IPS DF 6.9 (cell line): ENCODE data around the gene SHISA9.

ENCODE experiments used
- DNase-seq: peaks from one replicate; pipeline ENCODE4 v3.0.0-alpha.2; 2013; ENCODE audit warnings: low read depth, low spot score
- H3K27ac ChIP-seq: one replicate; pipeline ENCODE4 v1.5.1; 2013; ENCODE audit warnings: low read length, control low read depth
- H3K27me3 ChIP-seq: 2 replicates; pipeline ENCODE4 v1.6.1; 2013; ENCODE audit warnings: mild to moderate bottlenecking, low read length; ENCODE audit not compliant: control insufficient read depth, insufficient read depth
- H3K36me3 ChIP-seq: 2 replicates; pipeline ENCODE4 v1.6.1; 2013; ENCODE audit warnings: low read length; ENCODE audit not compliant: control insufficient read depth, insufficient read depth
- H3K4me1 ChIP-seq: 2 replicates; pipeline ENCODE4 v1.6.1; 2013; ENCODE audit warnings: low read length; ENCODE audit not compliant: control insufficient read depth, insufficient read depth
- H3K4me3 ChIP-seq: 2 replicates; pipeline ENCODE4 v1.5.1; 2013; ENCODE audit warnings: mild to moderate bottlenecking, low read length
- H3K9me3 ChIP-seq: 2 replicates; pipeline ENCODE4 v1.6.1; 2013; ENCODE audit warnings: low read length, inconsistent platforms; ENCODE audit not compliant: control insufficient read depth, insufficient read depth
- WGBS: extraction: QIAGEN DNeasy Blood & Tissue Kit; methylation state at CpG from one replicate; pipeline ENCODE4 v1.1.7; 2013; ENCODE audit warnings: mixed read lengths, missing lambda C conversion rate; ENCODE audit not compliant: insufficient read length, insufficient coverage; 5-methylcytosine and 5-hydroxymethylcytosine counted together

SHISA9 gene

DNA sequence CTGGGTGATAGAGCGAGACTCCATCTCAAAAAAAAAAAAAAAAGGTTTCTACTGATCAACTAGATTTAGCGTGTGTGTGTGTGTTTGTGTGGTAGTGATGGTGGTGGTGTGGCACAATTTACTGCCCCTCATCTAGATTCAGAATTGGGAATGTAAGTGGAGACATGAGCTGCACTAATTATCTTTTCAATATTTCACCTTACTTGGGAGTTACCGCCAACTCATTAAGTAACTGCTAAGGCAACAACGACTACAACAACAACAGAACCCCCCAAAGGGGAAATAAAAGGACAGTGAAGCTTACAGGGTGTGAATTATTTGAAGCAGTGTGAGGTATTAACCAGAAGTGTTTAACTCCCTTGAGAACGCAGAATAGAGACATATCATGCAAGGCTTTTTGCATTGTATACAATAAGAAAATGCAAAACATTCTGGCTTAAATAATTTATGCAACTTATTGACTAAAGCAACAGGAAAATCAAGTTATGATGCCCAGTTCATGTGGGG, 180.5 kb downstream of the SHISA9 start:
- Histone ChIP-seq H3K27me3 (no peaks in the 10 kb centered on the region), H3K36me3 (no peaks in the 10 kb centered on the region), H3K27ac (no peak overlapping the region), H3K9me3 (no peaks in the 10 kb centered on the region), H3K4me3 (no peak overlapping the region), H3K4me1 (no peaks in the 10 kb centered on the region)
- no CpG with 5 or more reads among the region's 5 CpGs for WGBS
- DNase-seq = no peak

DNA sequence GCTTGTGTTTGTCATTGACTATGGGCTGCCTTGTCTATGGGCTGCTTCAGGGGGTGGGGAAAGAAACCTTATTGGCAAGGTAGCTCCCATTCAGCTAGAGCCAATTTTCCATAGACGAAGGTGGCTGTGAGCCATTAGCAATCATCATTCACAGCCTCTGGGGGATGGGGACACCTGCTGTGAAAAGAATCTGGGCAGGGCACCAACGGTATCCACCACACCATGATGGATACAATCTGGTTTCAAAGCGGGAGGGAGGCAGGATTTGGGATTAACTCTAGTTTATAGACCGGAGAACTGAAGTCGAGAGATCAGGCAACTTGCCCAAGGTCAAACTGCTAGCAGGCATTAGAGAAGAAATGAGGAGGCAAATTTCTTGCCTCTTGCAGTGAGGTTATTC, 182.3 kb downstream of the SHISA9 start:
- Histone ChIP-seq H3K4me1 (no peaks in the 10 kb centered on the region), H3K9me3 (no peaks in the 10 kb centered on the region), H3K27ac (no peak overlapping the region), H3K36me3 (no peaks in the 10 kb centered on the region), H3K4me3 (no peak overlapping the region), H3K27me3 (no peaks in the 10 kb centered on the region)
- no CpG with 5 or more reads among the region's 5 CpGs for WGBS
- DNase-seq = no peak

DNA sequence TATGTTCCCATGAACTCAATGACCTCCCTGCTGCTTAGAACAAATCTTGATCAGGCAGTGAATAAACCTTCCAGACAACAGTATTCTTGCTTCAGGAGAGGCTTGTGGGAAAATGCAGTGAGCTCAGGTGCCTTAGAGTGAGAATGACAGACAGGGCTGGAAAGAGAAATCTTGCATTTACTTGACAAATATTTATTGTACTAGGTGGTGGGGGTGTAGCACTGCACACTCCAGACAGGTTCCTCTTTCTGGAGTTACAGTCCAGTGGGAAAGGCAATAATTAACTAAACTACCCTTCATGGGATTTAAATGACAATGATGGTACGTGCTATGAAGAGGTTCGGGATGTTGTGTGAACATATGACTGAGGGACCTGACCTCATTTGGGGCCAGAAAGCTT, 182.9 kb downstream of the SHISA9 start:
- DNase-seq = no peak
- H3K9me3 ChIP-seq = no peaks in the 10 kb centered on the region
- H3K4me1 ChIP-seq = no peaks in the 10 kb centered on the region
- no peaks in the 10 kb centered on the region for H3K36me3 ChIP-seq
- no peak overlapping the region for H3K4me3 ChIP-seq
- H3K27ac ChIP-seq = no peak overlapping the region
- H3K27me3 ChIP-seq = no peaks in the 10 kb centered on the region
- WGBS = no CpG with 5 or more reads among the region's 2 CpGs

DNA sequence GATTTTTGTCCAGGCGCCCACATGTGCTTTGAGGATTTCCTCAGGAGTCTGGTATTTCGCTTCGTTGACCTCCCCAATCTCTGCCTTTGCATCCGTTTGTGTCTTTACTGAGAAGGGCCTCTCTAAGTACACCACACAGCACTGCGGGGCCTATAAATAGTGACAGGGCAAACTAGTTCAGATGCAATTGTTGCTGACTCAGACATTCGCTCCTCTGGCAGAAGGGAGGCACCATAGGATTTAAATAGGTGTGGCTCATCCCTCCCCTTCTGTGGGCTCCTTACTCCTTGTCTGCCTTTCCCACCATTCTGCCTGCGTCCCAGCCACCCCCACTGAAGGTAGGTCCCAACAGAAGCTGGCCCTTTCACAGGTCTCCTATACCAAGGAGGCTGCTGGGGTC, 192.3 kb downstream of the SHISA9 start:
- WGBS = no CpG with 5 or more reads among the region's 7 CpGs
- H3K27me3 ChIP-seq = no peaks in the 10 kb centered on the region
- no peak overlapping the region for H3K4me3 ChIP-seq
- peaks cover 2% of the 10 kb centered on the region; the same call in 1 of the 2 replicates for H3K4me1 ChIP-seq
- H3K36me3 ChIP-seq = no peaks in the 10 kb centered on the region
- no peak overlapping the region for H3K27ac ChIP-seq
- H3K9me3 ChIP-seq = no peaks in the 10 kb centered on the region
- no peak for DNase-seq

DNA sequence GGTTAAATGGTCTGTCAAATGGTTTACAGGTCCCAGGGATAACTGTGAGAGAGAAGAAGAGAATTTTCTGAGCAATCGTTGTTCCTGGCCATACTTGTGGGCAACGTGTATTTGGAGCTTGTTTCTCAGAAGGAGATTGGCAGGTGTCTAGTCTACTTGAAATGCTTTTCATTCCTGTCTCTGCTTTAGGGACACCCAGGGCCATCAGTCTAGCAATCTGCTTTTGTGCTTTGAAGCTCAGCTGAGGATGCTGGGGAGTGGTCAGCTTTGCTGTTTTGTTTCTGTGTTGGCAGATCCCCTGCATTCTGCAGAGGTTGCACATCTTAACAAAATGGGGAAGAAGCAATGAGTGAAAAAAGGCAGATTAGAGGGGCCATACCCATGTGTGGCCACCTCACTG, 193.7 kb downstream of the SHISA9 start:
- Histone ChIP-seq H3K9me3 (no peaks in the 10 kb centered on the region), H3K27me3 (no peaks in the 10 kb centered on the region), H3K36me3 (no peaks in the 10 kb centered on the region), H3K4me3 (no peak overlapping the region), H3K27ac (no peak overlapping the region), H3K4me1 (peaks cover 4% of the 10 kb centered on the region; the same call in 1 of the 2 replicates)
- DNase-seq = no peak
- no CpG with 5 or more reads among the region's 2 CpGs for WGBS

DNA sequence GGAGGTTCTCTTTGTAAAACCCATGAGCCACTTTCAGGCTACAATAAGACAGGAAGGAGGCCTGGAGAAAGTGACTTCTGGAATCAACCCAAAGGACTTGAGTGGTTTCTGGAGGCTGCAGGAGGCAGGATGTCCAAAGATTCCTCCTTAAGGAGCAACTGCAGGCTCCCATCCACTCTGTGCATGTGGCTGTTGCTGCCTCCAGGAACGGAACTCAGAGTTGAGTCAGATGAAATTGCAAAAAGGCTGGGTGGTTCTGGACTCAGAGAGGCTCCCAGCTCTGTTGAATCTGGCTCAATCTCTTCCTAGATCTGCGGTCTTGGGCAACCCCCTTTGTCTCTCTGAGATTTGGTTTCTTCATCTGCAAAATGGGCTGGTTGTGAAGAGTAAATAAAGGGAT, 197.1 kb downstream of the SHISA9 start:
- Histone ChIP-seq H3K9me3 (no peaks in the 10 kb centered on the region), H3K27ac (no peak overlapping the region), H3K4me3 (no peak overlapping the region), H3K4me1 (peaks cover 4% of the 10 kb centered on the region; the same call in 1 of the 2 replicates), H3K27me3 (no peaks in the 10 kb centered on the region), H3K36me3 (no peaks in the 10 kb centered on the region)
- DNase-seq = no peak
- WGBS = no CpG with 5 or more reads among the region's 2 CpGs

DNA sequence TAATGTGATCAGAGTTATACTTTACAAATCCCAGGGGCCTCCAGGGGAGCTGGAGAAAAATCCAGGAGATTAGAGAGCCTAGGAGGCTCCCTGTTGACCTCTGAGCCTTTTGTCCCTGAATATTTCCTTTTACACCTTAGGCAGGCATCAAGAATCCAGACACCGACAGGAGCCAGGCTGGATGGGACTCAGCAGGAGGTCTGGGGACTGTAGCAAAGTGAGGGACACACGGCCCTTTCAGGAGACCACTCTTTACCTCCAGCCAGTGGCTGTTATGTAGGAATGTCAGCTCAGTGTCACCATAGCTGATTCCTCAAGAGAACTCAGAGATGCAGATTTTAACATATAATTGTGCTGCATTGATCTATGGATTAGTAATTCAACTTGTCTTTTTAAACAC, 198.4 kb downstream of the SHISA9 start:
- WGBS = no CpG with 5 or more reads among the region's 2 CpGs
- DNase-seq = no peak
- Histone ChIP-seq H3K4me1 (0 out of 2 replicates have a peak, but pooled peaks cover 2% of the 10 kb centered on the region), H3K27ac (no peak overlapping the region), H3K9me3 (no peaks in the 10 kb centered on the region), H3K4me3 (no peak overlapping the region), H3K36me3 (no peaks in the 10 kb centered on the region), H3K27me3 (no peaks in the 10 kb centered on the region)

DNA sequence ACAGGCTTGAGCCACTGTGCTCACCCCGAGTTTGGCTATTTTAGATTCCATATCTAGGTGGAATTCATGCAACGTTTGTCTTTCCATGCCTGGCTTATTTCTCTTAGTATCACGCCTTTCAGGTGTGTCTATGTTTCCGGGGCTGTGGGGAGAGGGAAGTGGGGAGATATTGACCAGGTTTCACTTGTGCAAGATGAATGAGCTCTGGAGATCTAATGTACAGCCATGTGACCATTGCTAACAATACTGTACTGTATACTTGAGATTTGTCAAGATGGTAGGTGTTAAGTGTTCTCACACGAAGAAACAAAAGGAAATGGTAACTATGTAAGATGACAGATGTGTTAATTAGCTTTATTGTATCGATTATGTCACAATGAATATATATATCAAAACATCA, 199.6 kb downstream of the SHISA9 start:
- Histone ChIP-seq H3K27ac (no peak overlapping the region), H3K36me3 (no peaks in the 10 kb centered on the region)
- WGBS = no CpG with 5 or more reads among the region's 6 CpGs

DNA sequence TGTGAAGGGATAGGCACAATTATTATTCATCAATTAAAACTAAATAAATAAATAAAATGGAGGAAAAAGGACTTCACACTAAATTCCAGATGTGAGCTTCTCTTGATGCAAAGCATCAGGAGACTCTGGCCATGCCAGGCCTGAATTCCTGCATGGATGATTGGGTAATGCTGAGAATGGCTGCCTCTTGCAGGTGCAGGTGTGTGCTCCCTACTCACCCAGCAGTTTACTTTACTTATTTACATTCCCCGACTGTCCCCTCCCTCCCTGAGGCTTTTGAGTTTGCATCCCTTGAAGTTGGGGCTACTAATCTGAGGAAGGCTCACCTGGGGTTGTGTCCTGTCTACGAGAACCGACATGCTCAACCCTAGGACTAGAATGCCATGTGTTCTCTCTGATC, 200.4 kb downstream of the SHISA9 start:
- H3K9me3 ChIP-seq = no peaks in the 10 kb centered on the region
- H3K27ac ChIP-seq = no peak overlapping the region
- no peak for DNase-seq
- 0 out of 2 replicates have a peak, but pooled peaks cover 2% of the 10 kb centered on the region for H3K4me1 ChIP-seq
- H3K27me3 ChIP-seq = no peaks in the 10 kb centered on the region
- no CpG with 5 or more reads among the region's 3 CpGs for WGBS
- no peak overlapping the region for H3K4me3 ChIP-seq
- H3K36me3 ChIP-seq = no peaks in the 10 kb centered on the region

More for the DNA sequence above, 199.6 kb downstream of the SHISA9 start:
- DNase-seq = no peak
- H3K4me1 ChIP-seq = 0 out of 2 replicates have a peak, but pooled peaks cover 2% of the 10 kb centered on the region
- no peaks in the 10 kb centered on the region for H3K9me3 ChIP-seq
- H3K27me3 ChIP-seq = no peaks in the 10 kb centered on the region
- H3K4me3 ChIP-seq = no peak overlapping the region

DNA sequence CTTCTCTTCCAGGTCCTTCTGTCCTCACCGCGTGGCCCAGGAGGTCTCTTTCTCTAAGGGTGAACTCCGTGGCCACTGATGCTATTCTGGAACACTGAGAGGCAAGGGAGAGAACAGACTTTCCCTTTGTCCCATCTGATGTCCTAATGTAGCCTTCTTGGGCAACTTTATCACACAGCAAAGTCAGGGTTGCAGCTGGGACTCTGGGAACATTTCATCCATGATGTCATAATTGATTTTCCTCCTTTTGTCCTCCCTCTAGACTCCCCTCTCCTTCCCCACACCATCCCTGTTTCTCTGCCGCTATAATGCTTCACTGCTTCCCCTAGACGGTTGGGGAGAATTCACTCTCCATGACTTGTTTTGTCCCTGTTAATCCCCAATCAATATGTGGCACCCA, 201.0 kb downstream of the SHISA9 start:
- no peak overlapping the region for H3K27ac ChIP-seq
- no peaks in the 10 kb centered on the region for H3K27me3 ChIP-seq
- no peak for DNase-seq
- no peaks in the 10 kb centered on the region for H3K9me3 ChIP-seq
- no peaks in the 10 kb centered on the region for H3K36me3 ChIP-seq
- 0 out of 2 replicates have a peak, but pooled peaks cover 2% of the 10 kb centered on the region for H3K4me1 ChIP-seq
- WGBS = no CpG with 5 or more reads among the region's 5 CpGs
- H3K4me3 ChIP-seq = no peak overlapping the region

DNA sequence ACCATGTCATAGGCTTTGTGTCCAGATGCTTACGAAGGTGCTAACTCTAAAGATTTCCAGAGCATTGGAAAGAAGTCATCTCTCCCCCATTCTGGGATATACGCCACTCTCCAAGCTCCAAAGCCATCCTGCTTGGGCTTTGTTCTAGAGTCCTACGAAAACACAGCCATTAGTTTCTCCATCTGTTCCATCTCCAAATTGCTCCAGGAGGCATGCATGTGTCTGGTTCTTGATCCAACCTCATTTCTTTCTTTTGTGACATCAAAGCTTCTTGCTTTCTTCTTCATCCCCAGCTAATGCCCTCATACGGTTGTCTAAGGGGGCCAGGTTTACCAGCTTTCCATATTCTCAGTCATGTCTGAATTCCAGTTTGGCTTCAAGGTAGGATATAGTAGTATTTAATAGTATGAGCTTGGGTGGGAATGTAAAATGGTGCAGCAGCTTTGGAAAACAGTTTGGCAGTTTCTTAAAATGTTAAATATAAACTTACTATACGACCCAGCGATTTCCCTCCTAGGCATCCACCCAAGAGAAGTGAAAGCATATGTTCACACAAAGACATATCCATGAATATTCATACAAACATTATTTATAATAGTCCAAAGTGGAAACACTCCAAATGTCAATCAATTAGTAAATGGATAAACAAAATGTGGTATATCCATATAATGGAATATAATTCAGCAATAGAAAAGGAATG, 202.6 kb downstream of the SHISA9 start:
- no peaks in the 10 kb centered on the region for H3K9me3 ChIP-seq
- no peaks in the 10 kb centered on the region for H3K36me3 ChIP-seq
- WGBS = no CpG with 5 or more reads among the region's 6 CpGs
- no peak for DNase-seq
- no peak overlapping the region for H3K27ac ChIP-seq
- 0 out of 2 replicates have a peak, but pooled peaks cover 2% of the 10 kb centered on the region for H3K4me1 ChIP-seq
- H3K4me3 ChIP-seq = no peak overlapping the region
- H3K27me3 ChIP-seq = no peaks in the 10 kb centered on the region
